ENCODE data around the gene RPP40.

Gene RPP40

DNA sequence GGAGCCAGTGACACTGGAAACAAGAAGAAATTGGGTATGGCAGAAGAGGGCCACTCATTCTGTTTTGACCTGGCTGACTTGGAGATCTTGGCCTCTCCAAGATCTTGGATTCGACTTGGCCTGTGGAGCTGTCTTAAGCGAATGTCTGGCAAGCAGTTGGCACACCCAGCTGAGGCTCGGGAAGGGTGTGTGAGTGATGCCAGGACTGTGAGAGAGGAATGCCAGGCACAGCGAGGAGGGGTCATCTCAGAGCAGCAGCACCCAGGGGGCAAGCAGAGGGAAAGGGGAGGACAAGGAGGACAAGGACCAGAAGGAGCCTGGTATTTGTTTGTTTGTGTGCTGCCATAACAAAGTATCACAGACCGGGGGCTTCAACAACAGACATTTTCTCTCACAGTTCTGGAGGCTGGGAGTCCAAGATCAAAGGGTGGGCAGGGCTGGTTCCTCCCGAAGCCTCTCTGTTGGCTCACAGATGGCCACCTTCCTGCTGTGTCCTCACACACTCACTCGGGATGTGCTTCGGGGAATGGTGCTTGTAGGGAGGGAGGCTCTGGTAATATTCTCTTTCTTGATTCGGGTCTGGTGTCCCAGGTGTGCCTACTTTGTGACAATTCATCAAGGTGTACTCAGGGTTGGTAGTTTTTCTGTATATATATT is 33.0 kb downstream of the RPP40 start:
- H3K4me3 ChIP-seq (ENCODE audit: low read depth, low read length) = no peak overlapping the region

DNA sequence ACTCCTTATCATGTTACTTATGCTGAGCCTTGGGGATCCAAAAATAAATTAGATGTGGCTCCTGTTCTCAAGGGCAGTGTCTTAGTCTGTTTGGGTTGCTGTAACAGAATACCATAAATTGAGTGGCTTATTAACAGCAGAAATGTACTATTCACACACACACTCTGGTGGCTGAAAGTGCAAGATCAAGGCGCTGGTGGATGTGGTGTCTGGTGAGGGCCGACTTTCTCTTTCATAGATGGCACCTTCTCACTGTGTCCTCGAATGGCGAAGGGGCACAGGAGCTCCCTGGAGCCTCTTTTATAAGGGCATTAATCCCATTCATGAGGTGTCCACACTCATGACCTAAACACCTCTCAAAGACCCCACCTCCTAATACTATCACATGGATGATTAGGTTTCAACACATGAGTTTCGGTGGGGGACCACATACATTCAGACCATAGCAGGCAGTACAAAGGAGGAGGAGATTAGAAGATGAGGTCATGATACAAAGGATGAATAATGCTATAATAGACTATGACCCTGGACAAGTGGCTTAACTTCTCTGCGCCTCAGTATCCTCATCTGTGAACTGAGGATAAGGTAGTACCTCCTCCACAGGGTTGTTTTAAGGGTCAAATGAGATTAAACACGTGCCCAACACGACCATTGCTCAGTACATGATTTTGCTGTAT is 34.1 kb downstream of the RPP40 start:
- no peak overlapping the region for H3K4me3 ChIP-seq (ENCODE audit: low read depth, low read length)

DNA sequence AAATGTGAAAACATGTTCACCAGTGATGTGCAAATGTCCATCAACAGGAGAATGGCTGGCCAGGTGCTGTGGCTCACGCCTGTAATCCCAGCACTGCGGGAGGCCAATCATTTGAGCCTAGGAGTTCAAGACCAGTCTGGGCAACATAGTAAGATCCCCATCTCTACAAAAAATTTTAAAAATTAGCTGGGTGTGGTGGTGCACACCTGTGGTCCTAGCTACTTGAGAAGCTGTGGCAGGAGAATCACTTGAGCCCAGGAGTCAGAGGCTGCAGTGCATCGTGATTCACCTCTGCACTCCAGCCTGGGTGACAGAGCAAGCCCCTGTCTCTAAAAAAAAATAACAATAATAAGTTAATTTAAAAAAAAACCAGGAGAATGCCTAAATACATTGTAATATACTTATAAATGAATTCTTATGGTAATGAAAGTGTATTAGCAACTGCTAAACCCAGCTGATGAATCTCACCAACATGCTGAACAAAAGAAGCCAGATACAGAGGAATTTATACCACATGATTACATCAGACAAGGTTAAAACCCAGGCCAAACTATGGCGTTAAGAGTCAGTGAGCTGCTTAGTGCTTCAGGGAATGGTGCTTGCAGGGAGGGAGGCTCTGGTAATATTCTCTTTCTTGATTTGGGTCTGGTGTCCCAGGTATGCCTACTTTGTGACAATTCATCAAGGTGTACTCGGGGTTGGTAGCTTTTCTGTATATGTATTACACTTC is 36.4 kb downstream of the RPP40 start:
- H3K4me3 ChIP-seq (ENCODE audit: low read depth, low read length) = no peak overlapping the region

DNA sequence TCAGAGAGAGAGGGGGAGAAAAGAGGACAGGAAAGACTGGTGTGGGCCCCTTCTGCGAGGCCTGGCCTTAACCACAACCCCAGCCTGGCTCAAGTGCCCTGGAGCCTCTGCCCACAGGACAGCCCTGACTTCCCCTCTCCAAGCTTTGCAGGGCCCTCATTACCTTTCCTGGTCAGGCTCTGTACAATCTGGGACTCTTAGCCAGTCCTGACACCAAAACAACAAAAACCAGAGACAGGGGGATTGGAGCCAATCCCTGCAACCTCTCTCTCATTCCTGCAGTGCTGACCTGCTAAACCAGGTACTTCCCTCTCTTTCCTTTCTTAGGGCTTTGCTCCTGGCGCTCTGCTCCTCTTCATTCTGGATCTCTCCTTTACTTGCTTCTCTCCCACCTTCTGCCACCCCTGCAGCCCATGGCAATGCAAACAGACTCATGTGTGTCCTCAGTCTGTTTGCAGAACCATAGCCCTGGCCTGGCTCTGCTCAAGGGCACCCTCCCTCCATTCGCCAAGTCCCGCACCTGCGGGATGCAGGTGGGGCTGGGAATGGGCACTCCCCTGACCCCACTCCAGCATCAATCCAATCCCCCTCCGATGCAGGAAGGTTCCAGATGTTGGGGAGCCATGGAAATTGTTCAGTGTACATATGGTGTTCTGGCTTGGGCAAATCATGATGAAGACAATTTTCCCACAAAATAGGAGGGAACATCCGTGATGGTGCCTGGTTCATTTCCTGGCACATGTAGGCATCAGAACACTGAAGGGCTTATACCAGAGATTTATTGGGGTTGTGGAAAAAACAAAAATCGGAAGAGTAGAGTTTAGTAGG is 38.1 kb downstream of the RPP40 start:
- H3K4me3 ChIP-seq (ENCODE audit: low read depth, low read length) = no peak overlapping the region

DNA sequence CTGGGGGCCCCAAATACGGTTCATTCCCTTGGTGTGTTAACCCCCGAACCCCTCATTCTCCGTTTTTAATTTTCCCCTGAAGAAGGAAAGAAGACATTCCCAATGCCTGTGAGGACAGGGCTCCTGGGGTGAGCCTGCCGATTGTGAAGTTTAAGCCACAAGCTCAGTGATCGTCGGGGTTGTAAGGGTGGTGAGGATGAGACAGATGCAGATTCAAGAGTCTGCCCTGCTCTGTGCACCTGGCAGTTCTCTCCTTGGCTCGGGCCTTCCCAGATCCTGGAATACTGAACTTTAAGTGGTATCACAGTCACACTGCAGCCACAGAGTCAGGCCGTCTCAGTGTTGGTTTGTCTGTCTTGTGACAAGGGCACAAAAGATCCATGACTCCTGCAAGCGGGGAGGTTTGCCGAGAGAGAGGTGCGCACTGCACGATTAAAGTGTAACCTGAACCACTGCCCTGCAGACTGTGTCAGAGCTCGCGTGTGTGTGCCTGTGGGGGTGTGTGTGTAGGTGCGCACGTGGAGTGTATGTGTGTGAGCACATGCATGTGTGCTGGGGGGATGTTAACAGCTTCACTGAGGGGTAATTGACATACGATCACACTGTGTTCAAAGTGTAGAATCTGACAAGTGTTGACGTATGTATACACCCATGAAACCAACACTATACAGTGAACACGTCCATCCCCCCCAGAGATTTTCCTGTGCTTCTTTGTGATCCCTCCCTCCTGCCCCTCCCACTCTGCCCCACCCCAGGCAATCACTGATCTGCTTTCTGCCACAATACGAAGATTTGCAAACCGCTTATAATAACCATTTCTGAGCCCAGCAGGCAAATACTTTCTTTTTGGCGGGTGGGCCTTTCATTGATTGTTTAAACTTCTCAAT is 38.9 kb downstream of the RPP40 start:
- no peak overlapping the region for H3K4me3 ChIP-seq (ENCODE audit: low read depth, low read length)

DNA sequence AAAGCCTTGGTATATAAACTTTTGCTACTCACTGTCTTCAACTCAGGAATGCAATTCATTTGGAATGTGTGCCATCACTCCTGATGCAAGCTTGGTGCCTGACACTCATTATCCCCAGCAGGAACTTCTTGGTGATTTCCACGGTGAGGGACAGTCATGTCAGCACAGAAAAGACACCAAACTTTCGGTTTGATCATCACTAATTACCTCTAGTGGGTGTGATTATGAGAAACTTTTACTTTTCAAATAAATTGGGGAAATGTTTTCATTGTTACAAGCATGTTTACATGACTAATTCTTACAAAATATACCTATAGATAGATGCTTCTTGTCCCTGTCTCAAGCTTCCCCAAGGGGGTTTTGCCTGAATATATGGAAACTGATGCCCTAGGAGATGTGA is 40.9 kb downstream of the RPP40 start:
- H3K4me3 ChIP-seq (ENCODE audit: low read depth, low read length) = no peak overlapping the region

DNA sequence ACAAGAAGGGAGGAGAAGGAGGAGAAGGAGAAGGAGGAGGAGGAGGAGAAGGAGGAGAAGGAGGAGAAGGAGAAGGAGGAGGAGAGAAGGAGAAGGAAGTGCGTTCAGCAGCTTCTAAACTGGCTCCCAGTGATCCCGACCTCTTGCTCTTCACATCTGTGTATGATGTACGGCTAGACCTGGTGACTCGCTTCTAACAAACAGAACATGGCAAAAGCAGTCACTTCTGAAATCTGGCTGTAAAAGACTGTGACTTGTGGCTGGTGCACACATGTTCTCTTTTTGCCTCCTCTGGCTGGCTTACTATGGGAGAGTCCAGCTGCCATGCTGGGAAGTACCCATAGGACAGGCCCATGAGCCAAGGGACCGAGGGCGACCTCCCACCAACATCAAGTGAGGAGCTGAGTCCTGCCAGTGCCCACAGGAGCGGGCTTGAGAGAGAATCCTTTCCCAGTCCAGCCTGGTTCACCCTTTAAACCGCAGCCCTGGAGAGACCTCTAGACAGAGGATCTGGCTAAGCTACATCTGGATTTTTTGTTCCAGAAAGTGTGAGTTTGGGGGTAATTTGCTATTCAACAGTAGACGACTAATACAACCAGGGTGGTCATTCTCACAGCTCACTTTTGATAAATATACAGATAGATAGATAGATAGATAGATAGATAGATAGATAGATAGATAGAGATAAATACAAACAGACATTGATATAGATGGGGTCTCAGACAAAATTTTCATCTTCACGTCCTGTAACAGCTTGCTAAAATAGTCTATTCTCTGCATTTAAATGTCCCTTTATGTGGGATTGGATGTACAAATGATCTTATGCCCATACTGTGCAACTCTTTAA is 42.3 kb downstream of the RPP40 start:
- H3K4me3 ChIP-seq (ENCODE audit: low read depth, low read length) = no peak overlapping the region

DNA sequence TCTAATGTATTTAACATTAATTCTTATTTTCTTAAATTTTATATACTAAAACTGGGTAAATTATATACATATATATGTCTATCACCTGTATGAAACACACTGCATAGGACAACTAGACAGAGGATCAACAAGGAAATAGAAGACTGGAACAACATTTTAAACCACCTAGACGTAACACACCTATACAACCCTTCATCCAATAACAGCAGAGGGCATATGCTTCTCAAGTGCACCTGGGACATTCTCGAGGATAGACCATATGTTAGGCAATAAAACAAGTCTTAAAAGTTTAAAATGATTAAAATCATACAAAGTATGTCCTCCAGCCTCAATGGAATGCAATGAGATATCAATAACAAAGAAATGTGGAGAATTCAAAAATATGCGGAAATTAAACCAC is 45.2 kb downstream of the RPP40 start:
- no peak overlapping the region for H3K4me3 ChIP-seq (ENCODE audit: low read depth, low read length)

DNA sequence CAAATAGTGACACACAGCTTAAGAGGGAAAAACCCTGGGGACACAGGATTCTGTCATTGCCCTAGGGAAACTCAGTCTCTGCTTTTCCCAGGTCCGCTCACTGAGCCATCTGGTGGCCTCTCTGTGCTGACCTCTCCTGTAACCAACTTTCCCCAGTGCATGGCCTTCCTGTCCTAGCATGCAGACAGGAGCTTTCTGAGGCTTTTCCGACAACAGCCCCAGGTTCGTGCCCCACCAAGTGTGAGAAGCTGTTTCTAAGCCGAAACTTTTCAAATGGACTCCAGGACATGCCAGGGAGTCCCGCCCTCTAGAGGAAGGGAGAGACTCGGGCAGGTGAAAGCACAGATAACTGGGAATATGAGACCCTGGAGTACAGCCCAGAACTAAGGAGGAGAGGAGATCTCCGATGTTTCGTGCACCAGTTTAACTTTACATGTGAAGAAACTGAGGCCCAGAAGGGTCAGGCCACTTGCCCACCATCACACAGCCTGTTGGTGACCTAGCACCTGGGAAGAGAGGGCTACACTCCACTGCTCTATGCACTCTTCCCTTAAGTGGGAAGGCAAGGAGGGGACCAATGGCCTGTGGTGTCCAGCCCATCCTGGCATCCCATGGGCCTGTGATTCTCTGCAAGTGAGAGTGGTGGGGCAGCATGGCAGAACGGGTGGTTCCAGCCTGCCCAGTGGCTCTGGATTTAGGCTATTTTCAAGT is 46.2 kb downstream of the RPP40 start:
- H3K4me3 ChIP-seq (ENCODE audit: low read depth, low read length) = no peak overlapping the region

DNA sequence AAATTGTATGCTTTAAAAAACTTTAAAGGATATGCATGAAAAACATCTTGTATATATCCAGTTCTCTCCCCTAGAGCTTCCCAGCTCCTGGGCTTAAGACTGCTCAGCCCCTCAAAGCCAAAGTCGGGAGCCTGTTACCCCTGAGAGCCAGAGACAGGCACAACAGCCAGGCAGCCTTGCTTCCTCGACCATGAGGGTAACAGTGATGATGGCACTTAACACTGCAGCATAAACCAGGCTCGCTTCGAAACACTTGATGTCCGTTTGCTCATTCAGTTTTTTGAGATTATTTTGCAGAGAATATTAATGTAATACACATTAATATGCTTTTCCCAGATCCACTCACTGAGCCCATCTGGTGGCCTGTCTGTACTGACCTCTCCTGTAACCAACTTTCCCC is 47.2 kb downstream of the RPP40 start:
- no peak overlapping the region for H3K4me3 ChIP-seq (ENCODE audit: low read depth, low read length)

DNA sequence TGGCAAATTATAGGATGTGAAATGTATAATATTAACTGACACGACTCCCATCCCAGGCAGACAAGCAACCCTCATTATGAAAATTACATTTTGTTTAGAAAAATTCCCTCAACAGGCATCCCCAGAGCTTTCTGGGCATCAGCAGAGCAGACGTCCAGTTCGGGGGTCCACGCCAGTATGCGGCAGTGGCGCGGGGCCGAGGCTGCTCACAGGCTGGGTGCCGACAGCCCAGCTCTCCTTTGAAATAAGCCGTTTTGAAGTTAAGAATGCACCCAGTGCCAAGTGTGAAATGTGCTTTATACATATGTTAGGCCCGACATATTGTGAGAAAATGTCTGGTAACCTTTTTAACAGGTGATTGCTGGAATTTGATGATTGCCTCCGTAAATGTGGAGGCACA is 50.4 kb downstream of the RPP40 start:
- no peak overlapping the region for H3K4me3 ChIP-seq (ENCODE audit: low read depth, low read length)

DNA sequence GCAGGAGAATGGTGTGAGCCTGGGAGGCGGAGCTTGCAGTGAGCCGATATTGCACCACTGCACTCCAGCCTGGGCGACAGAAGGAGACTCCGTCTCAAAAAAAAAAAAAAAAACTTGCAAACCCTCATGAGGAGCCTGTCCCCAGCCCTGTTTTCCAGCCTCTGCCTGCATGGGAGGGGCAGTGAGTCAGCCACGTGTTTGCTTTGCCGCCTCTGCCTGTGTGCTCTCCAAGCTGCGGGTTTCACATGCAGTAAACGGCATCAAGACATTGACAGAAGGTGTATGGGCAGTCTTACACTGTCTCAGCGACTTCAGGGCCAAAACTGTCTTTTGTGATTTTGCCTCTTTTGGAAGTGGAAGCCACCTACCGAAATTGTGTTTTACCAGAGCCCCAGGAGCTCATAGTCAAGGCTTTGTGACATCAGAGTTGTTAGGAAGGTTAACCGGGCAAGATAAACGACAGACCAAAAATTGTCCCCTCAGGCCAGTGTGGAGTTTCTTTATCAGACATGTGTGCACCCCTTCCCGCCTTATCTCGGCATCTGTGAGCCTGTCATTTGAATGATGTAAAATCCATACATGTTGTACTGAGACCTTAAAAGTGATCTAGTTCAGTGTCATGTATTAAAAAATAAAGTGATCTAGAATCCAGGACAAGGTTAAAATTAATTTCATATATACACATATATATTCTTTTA is 52.9 kb downstream of the RPP40 start:
- no peak overlapping the region for H3K4me3 ChIP-seq (ENCODE audit: low read depth, low read length)

DNA sequence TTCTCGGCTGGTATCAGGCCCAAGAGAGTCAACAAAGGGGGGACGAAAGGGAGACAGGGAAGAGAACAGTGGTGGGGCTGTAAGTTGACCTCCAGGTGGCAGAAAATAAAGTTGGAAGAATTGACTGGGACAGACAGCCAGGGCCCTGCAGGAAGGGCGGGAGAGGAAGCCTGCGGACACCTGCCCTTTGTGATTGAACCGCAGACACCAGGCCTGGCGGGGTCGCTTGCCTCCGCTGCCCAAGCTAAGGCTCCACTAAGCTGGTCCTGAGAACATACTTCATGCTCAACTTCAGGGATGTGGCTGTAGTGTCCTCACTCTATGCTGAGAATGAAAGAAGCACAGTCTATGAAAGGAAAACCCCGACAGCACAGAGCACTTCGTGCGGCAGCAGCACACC is 53.8 kb downstream of the RPP40 start:
- no peak overlapping the region for H3K4me3 ChIP-seq (ENCODE audit: low read depth, low read length)

DNA sequence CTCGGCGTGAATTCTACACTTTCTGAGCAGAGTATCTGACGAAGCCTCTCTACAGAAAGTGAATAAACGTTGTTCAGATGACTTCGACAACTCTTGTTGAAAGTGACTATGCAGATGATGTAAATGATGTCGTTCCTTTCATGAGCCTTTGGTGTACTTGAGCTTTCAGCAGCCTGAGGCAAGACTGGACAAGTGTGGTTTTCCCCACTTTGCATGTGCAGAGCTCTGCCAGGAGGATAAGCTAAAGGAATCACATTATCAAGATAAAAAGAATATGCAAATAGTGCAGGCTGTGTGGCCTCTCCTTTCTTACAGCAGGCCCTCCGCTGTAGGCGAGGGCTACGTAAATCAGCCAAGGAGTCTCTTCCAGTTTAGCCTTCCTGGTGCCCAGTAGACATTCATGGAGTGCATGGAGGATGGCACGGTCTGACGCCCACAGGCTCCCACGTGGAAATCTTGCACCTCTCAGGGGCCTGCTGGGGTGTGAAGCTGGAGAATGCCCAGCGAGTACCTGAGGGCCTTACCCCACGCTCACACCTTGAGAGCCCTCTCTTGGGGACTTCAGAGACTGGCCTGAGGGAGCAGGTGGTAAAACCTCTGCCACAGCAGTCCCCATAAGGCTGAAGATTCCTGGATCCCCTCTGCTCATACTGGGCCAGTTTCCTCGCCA is 54.9 kb downstream of the RPP40 start:
- no peak overlapping the region for H3K4me3 ChIP-seq (ENCODE audit: low read depth, low read length)

DNA sequence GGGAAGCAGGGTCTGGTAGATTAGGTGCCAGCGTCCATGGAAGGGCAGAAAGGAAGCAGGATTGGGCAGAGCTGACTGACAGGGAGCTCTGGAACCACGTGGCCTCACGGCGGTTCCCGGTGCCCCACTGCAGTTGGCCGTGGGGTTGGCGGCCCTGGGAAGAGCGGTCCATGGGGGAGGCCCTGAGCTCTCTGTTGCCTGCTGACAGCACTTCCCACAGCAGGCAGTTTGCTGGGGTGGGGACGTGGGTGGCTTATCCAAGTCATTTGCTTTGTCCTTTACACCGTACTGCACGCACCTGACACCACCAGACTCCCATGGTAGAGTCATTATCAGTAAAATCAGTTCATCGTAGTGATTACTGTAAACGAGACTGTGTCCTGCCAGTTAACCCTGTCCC is 56.1 kb downstream of the RPP40 start:
- no peak overlapping the region for H3K4me3 ChIP-seq (ENCODE audit: low read depth, low read length)

DNA sequence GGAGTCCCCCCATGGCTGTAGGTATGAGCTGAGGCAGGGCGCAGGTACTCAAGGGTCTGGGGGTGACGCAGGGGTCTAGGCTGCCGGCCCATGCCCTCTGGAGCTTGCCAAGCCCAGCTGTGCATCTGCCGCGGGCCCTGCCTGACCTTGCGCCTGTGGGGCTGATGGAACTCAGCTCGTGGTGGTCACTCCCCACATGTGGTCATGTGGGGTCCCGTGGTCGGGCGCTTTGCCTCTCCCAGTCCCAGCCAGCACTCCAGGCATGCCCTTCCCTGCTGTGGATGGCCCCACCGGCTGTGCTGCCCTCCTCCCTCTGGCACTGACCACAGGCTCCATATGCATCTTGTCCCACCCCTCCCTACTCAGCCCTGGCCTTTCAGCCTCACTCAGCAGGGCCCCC is 57.3 kb downstream of the RPP40 start:
- no peak overlapping the region for H3K4me3 ChIP-seq (ENCODE audit: low read depth, low read length)
